ENCODE data around the gene PHRF1. TPM values are rescaled to one million over a fixed set of nuclear protein-coding genes. Genes with fewer than 3 reads are reported as not detected.

PHRF1 gene
- polyA plus RNA-seq, 3 donors, result 26.8 to 30.4 (median 28.3) TPM

DNA sequence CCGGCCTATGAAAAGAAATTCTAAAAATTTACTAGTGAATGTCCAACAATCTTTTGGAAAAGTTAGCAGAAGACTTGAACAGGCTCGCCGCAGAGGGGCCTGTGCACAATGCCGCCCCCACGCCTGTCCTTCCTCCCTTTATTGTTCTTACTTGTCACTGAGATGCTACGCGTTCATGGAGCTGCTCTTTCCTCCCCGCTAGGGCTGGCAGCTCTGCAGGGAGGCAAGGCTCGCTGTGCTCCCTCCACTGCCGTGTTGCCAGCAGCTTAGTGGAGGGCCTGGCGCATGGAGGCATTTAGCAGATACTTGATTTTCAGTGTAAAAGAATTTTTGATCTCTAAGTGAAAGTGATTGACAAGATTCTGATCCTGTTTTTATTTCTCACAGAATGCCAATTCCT is 14.7 kb downstream of the PHRF1 start:
- no peak for DNase-seq

DNA sequence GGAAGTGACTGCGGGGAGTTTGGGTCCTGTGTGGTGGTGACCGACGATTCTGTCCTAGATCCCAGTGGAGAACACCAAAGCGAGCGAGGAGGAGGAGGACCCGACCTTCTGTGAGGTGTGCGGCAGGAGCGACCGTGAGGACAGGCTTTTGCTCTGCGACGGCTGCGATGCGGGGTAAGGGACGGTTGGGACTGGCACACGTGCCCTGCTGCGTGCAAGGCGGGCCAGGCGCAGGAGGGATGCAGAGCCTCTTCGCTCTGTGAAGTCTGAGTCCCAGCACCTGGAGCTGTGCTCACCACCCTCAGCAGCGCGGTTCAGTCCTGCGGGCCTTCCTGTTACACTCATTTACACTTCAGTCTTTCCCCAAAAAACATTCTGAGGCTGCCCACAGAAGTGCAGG is 16.2 kb downstream of the PHRF1 start:
- DNase-seq, result no peak

DNA sequence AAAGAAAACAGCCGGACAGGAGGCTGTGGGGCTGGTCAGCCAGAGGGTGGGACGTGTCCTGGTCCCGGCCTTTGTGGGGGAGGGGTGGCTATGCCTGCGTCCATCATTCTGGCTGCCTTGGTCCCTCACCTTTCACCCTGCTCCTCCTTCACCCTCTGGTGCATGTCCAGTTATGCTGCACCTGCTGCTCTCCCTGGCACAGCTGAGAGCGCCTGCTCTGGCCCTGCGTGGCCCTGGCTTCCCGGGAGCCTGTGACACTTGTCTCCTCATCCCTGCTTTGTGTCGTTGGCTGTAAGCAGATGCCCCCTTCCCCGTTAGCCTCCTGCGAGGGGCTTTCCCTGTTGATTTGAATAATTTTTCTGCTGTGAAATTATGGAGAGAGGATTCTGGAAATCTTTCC is 16.6 kb downstream of the PHRF1 start:
- DNase-seq, result no peak

DNA sequence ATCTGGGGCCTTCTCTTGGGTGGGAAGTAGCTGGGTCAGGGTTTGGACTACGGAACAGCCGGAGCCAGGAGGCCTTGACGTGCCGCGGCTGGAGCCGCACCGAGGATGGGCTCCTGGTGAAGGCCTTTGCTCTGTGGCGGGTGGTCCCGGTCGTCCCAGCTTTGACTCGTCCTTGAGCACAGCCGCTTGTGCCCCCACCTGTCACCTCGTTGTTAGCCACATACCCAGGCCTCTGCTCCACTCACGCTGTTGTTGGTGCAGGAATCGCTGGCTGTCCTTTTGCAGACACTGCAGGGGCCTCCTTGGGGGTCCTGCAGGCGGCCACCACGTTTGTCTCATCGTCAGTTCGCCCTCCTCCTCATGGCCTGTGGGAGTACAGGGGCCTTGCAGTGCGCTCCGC is 17.1 kb downstream of the PHRF1 start:
- no peak for DNase-seq

DNA sequence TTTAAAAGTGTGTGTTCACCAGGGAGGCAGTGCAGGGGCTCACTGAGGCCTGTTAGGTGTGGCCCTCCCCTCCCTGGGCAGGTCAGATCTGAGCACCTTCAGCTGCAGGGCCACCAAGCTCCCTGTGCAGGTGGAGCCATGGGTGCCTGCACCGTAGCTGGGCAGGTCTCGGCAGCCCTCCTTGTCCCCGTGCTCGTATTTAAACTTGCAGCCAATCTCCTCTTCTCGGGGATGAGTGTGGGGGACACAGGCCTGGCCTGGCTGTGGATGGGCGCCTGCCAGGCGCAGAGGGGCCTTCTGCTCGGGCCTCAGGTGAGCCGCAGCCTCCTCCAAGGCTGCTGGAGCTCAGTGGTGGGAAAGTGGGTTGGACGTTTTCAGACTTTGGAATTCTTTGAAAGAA is 19.1 kb downstream of the PHRF1 start:
- no peak for DNase-seq

DNA sequence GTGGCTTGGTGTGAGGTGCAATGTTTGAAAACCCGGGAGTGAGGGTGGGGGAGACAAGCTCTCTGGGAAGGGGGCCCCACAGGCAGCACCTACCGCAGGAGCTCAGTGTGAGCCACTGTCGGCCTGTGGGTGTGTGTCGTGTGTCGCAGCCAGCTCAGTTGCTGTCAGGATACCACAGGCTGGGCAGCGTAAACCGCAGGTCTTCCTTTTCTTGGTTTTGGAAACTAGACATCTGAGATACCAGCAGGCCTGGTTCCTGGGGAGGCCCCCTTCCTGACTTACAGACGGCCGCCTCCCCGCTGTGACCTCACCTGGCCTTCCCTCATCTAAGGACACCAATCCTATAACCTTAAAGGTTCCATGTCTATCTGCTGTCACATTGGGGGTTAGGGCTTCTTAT is 20.1 kb downstream of the PHRF1 start:
- no peak for DNase-seq

DNA sequence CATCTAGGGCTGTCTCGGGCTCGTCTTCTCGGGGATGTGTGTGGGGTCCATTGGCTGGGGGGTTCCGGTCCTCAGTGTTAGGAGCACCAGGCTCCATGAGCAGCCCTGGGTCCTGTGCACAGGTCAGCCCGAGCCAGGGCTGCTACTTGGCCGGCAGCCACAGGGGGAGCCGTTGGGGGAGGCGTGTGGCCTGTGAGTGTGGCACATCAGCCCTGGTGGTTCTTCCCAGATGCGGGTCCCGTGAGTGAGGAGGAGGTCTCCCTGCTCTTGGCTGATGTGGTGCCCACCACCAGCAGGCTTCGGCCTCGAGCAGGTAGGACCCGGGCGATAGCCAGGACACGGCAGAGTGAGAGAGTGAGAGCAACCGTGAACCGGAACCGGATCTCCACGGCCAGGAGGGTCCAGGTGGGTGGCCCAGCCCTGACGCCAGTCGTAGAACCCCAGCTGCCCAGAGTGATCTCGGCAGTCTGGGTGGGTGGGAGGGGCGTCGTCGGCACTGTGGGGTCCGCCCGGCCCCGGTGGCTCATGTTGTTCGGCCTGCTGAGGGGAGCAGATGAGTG is 21.0 kb downstream of the PHRF1 start:
- no peak for DNase-seq

DNA sequence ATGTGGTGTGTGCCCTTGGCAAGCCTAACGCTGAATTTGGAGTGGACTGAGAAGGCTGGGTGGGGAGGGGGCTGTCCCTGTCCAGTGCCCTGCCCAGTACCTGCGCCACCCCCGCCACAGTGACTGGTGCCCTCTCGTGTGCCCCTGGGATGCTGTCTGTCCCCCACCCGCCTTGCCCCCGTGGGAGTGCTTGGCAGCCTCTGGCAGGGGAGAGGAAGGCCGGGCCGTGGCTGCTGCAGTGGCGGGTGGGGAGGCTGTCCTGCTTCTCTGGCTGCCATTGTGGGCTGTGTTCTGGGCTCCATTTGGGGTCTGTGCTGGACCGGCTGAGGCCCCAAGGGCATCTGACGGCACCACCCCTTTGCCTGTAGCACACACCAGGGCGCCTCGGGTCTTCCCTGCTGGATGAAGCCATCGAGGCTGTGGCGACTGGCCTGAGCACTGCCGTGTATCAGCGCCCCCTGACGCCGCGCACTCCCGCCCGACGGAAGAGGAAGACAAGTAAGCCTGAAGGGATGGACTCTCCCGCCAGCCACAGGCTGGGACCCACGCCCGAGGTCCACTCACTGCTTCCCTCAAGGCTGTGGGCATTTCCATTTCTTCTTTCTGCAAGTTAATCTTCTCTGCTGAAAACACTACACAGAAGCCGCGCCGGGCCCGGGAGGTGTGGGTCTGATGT is 21.9 kb downstream of the PHRF1 start:
- DNase-seq, result no peak

DNA sequence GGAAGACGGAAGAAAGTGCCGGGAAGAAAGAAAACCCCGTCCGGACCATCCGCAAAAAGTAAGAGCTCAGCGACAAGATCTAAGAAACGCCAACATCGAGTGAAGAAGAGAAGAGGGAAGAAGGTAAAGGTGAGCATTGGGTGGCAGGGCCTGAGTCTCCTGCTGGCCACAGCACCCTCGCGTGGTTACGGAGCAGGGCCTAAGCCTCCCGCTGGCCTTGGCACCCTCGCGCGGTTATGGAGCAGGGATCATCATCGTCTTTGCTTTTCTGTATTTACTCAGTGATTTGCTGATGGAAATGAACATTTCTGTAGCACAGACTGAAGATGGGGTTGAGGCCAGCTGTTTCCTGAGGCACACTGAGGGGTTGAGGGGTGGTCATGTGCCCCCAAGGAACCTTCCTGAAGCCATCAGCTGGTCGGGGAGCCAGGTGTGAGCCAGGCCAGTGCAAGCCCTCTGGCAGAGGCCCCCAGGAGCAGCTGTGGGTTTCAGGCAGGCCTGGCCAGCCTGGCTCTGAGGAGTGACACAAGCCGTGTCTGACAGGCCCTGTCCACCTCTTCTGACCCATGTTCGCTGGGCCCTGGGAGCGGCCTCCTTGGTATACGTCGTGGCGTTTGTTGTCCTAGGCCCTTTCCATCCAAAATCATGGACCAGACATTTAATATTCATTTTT is 25.4 kb downstream of the PHRF1 start:
- DNase-seq, result no peak

DNA sequence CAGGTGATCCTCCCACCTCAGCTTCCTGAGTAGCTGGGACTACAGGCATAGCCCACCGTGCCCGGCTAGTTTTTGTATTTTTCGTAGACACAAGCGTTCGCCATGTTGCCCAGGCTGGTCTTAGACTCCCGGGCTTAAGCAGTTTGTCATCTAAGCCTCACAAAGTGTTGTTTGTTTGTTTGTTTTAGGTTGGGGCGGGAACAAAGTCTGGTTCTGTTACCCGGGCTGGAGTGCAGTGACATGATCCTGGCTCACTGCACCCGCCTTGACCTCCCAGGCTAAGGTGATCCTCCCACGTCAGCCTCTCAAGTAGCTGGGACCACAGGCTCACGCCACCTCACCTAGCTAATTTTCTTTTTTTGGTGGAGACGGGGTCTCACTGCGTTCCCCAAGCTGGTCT is 26.9 kb downstream of the PHRF1 start:
- DNase-seq, result no peak

DNA sequence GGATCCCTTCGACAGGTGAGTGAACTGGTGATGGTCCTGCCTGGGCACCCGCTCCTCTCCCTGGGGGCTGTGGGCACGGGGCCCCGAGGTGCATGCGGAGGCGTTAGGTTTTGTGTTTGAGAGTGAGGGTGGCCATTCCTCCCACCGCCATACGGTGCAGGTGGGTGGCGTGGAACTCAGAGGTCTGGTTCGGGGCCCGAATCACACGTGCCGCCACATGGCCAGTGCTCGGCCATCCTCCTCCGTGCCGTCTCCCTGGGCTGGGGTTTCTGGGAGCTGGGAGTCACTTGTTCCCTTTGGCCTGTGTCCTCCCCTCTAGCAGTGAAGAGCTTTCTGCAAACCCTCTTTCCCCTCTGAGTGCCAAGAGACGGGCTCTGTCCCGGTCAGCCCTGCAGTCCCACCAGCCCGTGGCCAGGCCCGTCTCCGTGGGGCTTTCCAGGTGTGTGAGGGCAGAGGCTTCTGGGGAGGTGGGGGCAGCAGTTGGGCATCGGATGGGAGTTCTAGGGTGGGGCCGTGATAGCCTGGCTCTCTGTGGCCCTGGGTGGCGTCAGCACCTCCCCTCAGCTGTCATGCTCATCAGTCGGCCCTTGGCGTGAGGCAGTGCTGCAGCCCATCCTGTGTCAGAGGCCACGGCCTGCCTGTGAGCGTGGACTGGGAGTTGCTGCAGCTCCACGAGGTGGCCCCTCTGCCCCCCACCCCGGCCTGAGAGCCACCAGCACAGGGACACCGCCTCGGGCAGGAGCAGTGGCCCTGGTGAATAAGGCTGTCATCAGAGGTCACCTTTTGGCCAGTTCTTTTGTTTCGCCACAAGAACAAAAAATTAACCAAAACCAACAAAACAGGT is 29.2 kb downstream of the PHRF1 start:
- DNase-seq, result no peak

DNA sequence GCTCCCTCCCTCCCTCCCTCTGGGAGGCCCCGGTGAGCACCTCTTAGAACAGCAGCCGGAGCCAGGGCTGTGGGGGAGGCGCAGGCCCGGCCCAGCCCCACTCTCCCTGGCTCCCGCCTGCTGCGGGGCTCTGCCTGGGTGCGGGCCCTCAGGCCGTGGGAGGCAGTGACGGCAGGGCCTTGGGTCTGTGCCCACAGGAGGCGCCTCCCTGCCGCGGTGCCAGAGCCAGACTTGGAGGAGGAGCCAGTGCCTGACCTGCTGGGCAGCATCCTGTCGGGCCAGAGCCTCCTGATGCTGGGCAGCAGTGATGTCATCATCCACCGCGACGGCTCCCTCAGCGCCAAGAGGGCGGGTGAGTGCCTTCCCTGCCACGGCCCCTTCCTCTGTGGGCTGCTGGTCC is 30.0 kb downstream of the PHRF1 start:
- no peak for DNase-seq

DNA sequence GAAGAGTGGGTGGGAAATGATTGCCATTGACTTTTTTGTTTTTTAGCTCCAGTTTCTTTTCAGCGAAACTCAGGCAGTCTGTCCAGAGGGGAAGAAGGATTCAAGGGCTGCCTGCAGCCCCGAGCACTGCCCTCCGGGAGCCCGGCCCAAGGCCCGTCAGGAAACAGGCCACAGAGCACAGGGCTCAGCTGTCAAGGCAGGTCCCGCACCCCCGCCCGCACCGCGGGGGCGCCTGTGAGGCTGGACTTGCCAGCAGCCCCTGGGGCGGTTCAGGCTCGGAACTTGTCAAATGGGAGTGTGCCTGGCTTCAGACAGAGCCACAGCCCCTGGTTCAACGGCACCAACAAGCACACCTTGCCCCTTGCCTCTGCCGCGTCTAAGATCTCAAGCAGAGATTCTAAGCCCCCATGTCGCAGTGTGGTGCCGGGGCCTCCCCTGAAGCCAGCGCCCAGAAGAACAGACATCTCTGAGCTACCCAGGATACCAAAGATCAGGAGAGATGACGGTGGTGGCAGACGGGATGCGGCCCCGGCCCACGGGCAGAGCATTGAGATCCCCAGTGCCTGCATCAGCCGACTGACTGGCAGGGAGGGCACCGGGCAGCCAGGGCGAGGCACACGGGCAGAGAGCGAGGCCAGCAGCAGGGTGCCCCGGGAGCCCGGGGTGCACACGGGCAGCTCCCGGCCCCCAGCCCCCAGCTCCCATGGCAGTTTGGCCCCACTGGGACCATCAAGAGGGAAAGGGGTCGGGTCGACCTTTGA is 30.9 kb downstream of the PHRF1 start:
- no peak for DNase-seq

DNA sequence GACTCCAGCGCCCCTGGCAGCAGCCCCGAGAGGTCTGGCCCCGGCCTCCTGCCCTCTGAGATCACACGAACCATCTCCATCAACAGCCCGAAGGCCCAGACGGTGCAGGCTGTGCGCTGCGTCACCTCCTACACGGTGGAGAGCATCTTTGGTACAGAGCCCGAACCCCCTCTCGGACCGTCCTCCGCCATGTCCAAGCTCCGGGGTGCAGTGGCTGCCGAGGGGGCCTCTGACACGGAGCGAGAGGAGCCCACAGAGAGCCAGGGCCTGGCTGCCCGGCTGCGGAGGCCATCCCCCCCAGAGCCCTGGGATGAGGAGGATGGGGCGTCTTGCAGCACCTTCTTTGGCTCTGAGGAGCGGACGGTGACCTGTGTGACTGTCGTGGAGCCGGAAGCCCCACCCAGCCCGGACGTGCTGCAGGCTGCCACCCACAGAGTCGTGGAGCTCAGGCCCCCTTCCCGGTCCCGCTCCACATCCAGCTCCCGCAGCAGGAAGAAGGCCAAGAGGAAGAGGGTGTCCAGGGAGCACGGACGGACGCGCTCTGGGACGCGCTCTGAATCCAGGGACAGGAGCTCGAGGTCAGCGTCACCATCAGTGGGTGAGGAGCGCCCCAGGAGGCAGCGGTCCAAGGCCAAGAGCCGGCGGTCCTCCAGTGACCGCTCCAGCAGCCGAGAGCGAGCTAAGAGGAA is 31.8 kb downstream of the PHRF1 start:
- no peak for DNase-seq

DNA sequence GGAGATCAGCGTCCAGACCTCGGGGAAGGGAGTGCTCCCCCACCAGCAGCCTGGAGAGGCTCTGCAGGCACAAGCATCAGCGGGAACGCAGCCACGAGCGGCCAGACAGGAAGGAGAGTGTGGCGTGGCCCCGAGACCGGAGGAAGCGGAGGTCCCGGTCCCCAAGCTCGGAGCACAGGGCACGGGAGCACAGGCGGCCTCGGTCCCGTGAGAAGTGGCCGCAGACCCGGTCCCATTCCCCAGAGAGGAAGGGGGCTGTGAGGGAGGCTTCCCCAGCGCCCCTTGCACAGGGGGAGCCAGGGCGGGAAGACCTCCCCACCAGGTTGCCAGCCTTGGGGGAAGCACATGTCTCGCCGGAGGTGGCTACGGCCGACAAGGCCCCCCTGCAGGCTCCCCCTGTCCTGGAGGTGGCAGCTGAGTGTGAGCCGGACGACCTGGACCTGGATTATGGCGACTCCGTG is 32.6 kb downstream of the PHRF1 start:
- DNase-seq, result no peak

DNA sequence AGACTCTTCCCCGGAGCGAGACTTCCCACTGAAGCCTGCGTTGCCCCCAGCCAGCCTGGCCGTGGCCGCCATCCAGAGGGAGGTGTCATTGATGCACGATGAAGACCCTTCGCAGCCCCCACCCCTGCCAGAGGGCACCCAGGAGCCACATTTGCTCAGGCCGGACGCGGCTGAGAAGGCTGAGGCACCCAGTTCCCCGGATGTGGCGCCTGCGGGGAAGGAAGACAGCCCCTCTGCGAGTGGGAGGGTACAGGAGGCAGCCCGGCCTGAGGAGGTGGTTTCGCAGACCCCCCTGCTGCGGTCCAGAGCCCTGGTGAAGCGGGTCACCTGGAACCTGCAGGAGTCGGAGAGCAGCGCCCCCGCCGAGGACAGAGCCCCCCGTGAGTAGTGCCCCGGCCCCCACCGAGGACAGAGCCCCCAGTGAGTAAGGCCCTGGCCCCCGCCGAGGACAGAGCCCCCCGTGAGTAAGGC is 33.1 kb downstream of the PHRF1 start:
- no peak for DNase-seq

DNA sequence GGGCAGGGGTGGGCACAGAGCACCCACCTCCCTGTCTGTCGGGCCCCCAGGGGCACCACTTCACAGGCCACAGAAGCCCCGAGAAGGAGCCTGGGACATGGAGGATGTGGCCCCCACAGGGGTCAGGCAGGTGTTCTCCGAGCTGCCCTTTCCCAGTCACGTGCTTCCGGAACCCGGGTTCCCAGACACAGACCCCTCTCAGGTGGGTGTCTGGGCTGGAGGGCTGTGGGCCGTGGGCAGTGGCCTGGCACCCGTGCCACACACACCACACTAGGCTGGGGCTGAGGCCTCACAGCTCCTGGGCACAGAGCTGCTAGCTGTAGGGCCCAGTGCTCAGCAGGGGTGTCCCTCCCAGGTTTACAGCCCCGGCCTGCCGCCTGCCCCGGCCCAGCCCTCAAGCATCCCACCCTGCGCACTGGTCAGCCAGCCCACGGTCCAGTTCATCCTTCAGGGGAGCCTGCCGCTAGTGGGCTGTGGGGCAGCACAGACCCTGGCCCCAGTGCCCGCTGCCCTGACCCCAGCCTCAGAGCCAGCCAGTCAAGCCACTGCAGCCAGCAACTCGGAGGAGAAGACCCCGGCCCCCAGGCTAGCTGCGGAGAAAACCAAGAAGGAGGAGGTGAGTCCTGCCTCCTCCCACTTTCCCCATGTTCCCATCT is 34.0 kb downstream of the PHRF1 start:
- DNase-seq, result no peak

DNA sequence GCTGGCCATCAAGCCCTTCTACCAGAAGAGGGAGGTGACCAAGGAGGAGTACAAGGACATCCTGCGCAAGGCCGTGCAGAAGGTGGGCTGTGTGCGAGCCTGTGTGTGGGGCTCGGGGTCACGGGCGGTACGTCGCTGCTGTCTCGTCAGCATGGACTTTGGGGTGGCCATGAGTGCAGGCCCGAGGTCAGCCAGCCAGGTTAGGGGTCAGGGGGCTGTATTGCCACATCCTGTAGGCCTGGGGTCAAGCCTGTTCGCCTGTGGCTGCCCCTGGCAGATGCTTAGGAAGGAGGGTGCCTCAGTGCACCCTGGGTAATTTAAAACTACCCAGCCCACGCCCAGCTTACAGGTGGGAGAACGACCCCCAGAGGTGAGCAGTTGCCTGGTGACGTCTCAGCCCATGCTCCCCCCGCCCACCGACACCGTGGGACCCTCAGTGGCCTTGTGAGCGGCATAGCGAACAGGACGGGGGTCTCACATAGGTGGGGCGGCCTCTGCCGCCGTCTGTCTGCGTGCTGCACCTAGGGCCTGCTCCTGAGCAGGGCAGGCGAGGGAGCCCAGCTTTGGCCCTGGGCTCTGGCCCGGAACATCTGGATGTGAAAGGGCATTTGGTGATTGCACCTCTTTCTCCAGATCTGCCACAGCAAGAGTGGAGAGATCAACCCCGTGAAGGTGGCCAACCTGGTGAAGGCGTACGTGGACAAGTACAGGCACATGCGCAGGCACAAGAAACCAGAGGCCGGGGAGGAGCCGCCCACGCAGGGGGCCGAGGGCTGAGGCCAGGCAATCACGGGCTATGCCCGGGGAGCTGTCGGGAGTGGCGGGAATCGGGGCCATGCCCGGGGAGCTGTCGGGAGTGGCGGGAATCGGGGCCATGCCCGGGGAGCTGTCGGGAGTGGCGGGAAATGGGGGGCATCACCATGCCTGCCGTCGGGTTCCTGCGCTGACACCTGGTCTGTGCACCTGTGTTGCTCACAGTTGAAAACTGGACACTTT is 35.0 kb downstream of the PHRF1 start:
- DNase-seq, result no peak
